Naive thymus-derived CD4-positive, alpha-beta T cell (primary cell): Measurements from ENCODE around the gene CEP72. TPM values are rescaled to one million over a fixed set of nuclear protein-coding genes. Genes with fewer than 3 reads are reported as not detected.

Source experiments
- ATAC-seq: fragments of 150-1000 bp; cut with Tn5 transposase; 2 replicates; pipeline ENCODE4 v1.10.0; 2021; ENCODE audit warnings: mild to moderate bottlenecking, moderate library complexity
- CTCF ChIA-PET: fragments of 350-600 bp; sonication (Branson Sonifier 250); formaldehyde crosslinking; loops from one replicate; lab custom pipeline; 2021; ENCODE audit warnings: antibody characterized with exemption; lab: Charles Lee
- POLR2A ChIA-PET: fragments of 350-600 bp; sonication (Branson Sonifier 250); formaldehyde crosslinking; loops from one replicate; lab custom pipeline; 2021; ENCODE audit warnings: antibody characterized with exemption, inconsistent platforms; lab: Charles Lee
- DNase-seq, 9 donors: peaks; one replicate each; pipeline versions ENCODE4 v3.0.0 to v3.0.0-alpha.2; 2020 to 2022; ENCODE audit warnings: mixed read lengths in 1 of 9
- H3K27ac ChIP-seq: one replicate; pipeline ENCODE4 v1.7.0; 2013; ENCODE audit warnings: mild to moderate bottlenecking, low read depth, low read length, moderate library complexity
- H3K27me3 ChIP-seq, 2 donors: one replicate each; pipeline ENCODE4 v1.7.0; 2013; ENCODE audit warnings: low read length in 2 of 2, mild to moderate bottlenecking in 2 of 2, moderate library complexity in 2 of 2; ENCODE audit not compliant: control insufficient read depth in 2 of 2, insufficient read depth in 2 of 2
- H3K36me3 ChIP-seq, 3 experiments: 1 replicate in 2 of 3; 2 replicates in 1 of 3; pipeline ENCODE4 v1.7.0; 2013; ENCODE audit warnings: low read length in 3 of 3, mild to moderate bottlenecking in 3 of 3, moderate library complexity in 1 of 3; ENCODE audit not compliant: insufficient read depth in 3 of 3, control insufficient read depth in 2 of 3
- H3K4me1 ChIP-seq, 2 donors: one replicate each; pipeline ENCODE4 v1.7.0; 2013; ENCODE audit warnings: low read length in 2 of 2, mild to moderate bottlenecking in 2 of 2, moderate library complexity in 1 of 2; ENCODE audit not compliant: control insufficient read depth in 2 of 2, insufficient read depth in 2 of 2
- H3K4me3 ChIP-seq: 2 replicates; pipeline ENCODE4 v1.7.0; 2013; ENCODE audit warnings: mild to moderate bottlenecking, low read length
- H3K9me3 ChIP-seq, 3 experiments: 1 replicate in 2 of 3; 2 replicates in 1 of 3; pipeline ENCODE4 v1.7.0; 2013; ENCODE audit warnings: low read length in 3 of 3; ENCODE audit not compliant: control insufficient read depth in 2 of 3
- H3K27ac Mint-ChIP-seq, 9 donors: one replicate each; pipeline ENCODE4 v1.8.0; 2020 to 2022; ENCODE audit warnings: mixed read lengths in 9 of 9, mild to moderate bottlenecking in 8 of 9, moderate library complexity in 5 of 9, inconsistent platforms in 2 of 9
- H3K27me3 Mint-ChIP-seq, 5 donors: one replicate each; pipeline ENCODE4 v1.8.0; 2021 to 2022; ENCODE audit warnings: mixed read lengths in 5 of 5, mild to moderate bottlenecking in 1 of 5
- H3K36me3 Mint-ChIP-seq, 5 donors: one replicate each; pipeline ENCODE4 v1.8.0; 2020 to 2022; ENCODE audit warnings: mixed read lengths in 5 of 5, mild to moderate bottlenecking in 3 of 5, inconsistent platforms in 1 of 5
- H3K4me1 Mint-ChIP-seq, 7 donors: one replicate each; pipeline ENCODE4 v1.8.0; 2020 to 2022; ENCODE audit warnings: mixed read lengths in 7 of 7, mild to moderate bottlenecking in 3 of 7, inconsistent platforms in 1 of 7
- H3K4me3 Mint-ChIP-seq, 10 donors: one replicate each; pipeline ENCODE4 v1.8.0; 2020 to 2022; ENCODE audit warnings: mild to moderate bottlenecking in 10 of 10, mixed read lengths in 10 of 10, moderate library complexity in 6 of 10, inconsistent platforms in 2 of 10
- H3K9me3 Mint-ChIP-seq, 11 donors: one replicate each; pipeline ENCODE4 v1.8.0; 2020 to 2022; ENCODE audit warnings: mixed read lengths in 11 of 11, mild to moderate bottlenecking in 4 of 11, inconsistent platforms in 1 of 11, moderate library complexity in 1 of 11
- intact Hi-C, 2 donors: fragments of 100-400 bp; cut with micrococcal nuclease; formaldehyde crosslinking; loops; one replicate each; pipeline ENCODE4 v1.15.1; 2023
- polyA plus RNA-seq, 2 donors: library from polyadenylated mRNA; unstranded; fragments of 300-500 nt; fragmentation: Illumina TruSeq; gene quantifications; one replicate each; pipeline ENCODE4 v1.2.3, GENCODE V29; 2021
- total RNA-seq, 6 experiments: library from RNA in 5 of 6; stranded (reverse) in 5 of 6; gene quantifications; 1 replicate in 5 of 6; 2 replicates in 1 of 6; pipeline ENCODE4 v1.2.3 and lab custom pipeline; 2021 to 2026

CEP72 gene
- total and polyA plus RNA-seq, 7 experiments from 2014 or later, result 6.0 to 33.8 (median 16.4) TPM

- Mint-ChIP-seq H3K4me1 (peaks cover 0 to 9% (median 0%) of the 10 kb centered on the region in 7 donors), H3K36me3 (peaks cover 0 to 11% (median 6%) of the 10 kb centered on the region in 5 donors), H3K27me3 (no peaks in the 10 kb centered on the region), H3K9me3 (no peaks in the 10 kb centered on the region), H3K4me3 (no peak overlapping the region), H3K27ac (no peak overlapping the region)
- intact Hi-C loops, result no loop called here
- H3K27ac ChIP-seq, result no peak overlapping the region
- H3K27me3 ChIP-seq, result no peaks in the 10 kb centered on the region
- no peak for ATAC-seq
- ChIA-PET POLR2A (no interaction called here), CTCF (no interaction called here)
- H3K36me3 ChIP-seq, result peaks cover 0 to 40% (median 0%) of the 10 kb centered on the region in 3 experiments
- H3K9me3 ChIP-seq, result no peaks in the 10 kb centered on the region
- no peak for DNase-seq
- no peak overlapping the region for H3K4me3 ChIP-seq
- H3K4me1 ChIP-seq, result no peaks in the 10 kb centered on the region
Measured at GRCh38 chr5:665956-666711, 54.0 kb downstream of the CEP72 start.

DNA sequence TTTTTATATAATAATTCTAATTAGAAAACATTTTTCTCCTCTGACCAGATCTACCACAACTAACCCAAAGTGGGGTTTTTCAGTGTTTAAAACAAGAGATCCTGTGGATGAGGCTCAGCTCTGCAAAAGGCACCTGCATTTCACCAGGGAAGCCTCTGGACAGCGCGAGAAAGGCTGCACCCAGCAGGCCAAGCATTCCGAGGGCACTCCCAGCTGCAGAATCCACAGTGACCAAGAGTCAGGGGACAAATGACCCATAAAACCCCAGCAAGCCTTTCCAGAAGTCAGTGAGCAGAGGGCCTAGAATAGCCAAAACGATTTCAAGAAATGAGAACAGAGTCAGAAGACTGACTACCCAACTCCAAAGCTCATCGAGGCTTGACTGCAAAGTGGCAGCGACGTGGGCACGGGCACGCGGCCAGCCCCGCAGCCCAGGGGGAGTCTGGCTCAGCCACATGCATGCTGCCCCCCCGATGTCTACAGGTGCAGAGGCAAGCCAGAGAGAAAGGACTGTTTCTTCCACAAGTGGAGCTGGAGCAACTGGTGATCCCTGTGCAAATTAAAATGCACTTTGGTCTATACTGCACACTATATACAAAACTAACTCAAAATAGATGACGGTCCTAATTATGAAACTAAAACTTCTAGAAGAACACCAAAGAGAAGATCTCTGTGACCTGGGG is 54.8 kb downstream of the CEP72 start:
- CTCF ChIA-PET, result no interaction called here

GRCh38 chr5:668283-668995 is 56.3 kb downstream of the CEP72 start:
- Mint-ChIP-seq H3K4me3 (no peak overlapping the region), H3K27me3 (peaks cover 0 to 8% (median 0%) of the 10 kb centered on the region in 5 donors), H3K4me1 (peaks cover 0 to 14% (median 11%) of the 10 kb centered on the region in 7 donors), H3K36me3 (peaks cover 0 to 6% (median 5%) of the 10 kb centered on the region in 5 donors), H3K27ac (peak overlapping the region in 1 of 9 donors; percentile 10), H3K9me3 (no peaks in the 10 kb centered on the region)
- ChIA-PET CTCF (interaction anchor here (1.0 to 1.1 kb wide), 2 partner anchors 14 to 472 kb away, joined by 3 read pairs; no protein-coding TSS in a partner anchor), POLR2A (no interaction called here)
- Histone ChIP-seq H3K27me3 (no peaks in the 10 kb centered on the region), H3K4me1 (peaks cover 16 to 17% of the 10 kb centered on the region in 2 donors), H3K36me3 (peaks cover 0 to 26% (median 0%) of the 10 kb centered on the region in 3 experiments), H3K9me3 (no peaks in the 10 kb centered on the region), H3K27ac (no peak overlapping the region), H3K4me3 (no peak overlapping the region)
- ATAC-seq (no peak), DNase-seq (no peak)
- intact Hi-C loops, result no loop called here

More for the DNA sequence above, 54.8 kb downstream of the CEP72 start:
- ATAC-seq (no peak), DNase-seq (no peak)
- Histone ChIP-seq H3K36me3 (peaks cover 0 to 35% (median 0%) of the 10 kb centered on the region in 3 experiments), H3K4me3 (no peak overlapping the region), H3K9me3 (no peaks in the 10 kb centered on the region), H3K27ac (no peak overlapping the region), H3K27me3 (no peaks in the 10 kb centered on the region), H3K4me1 (peaks cover 4 to 5% of the 10 kb centered on the region in 2 donors)
- H3K36me3 Mint-ChIP-seq, result peaks cover 0 to 6% (median 5%) of the 10 kb centered on the region in 5 donors
- intact Hi-C loops, result no loop called here
- H3K9me3 Mint-ChIP-seq, result no peaks in the 10 kb centered on the region
- peaks cover 0 to 5% (median 0%) of the 10 kb centered on the region in 7 donors for H3K4me1 Mint-ChIP-seq
- POLR2A ChIA-PET, result no interaction called here
- no peak overlapping the region for H3K4me3 Mint-ChIP-seq
- no peaks in the 10 kb centered on the region for H3K27me3 Mint-ChIP-seq
- peak overlapping the region in 2 of 9 donors; percentile 51 to 69 for H3K27ac Mint-ChIP-seq

- H3K9me3 Mint-ChIP-seq, result no peaks in the 10 kb centered on the region
- POLR2A ChIA-PET, result no interaction called here
- Histone ChIP-seq H3K4me3 (no peak overlapping the region), H3K27me3 (no peaks in the 10 kb centered on the region), H3K9me3 (no peaks in the 10 kb centered on the region), H3K4me1 (peaks cover 17 to 22% of the 10 kb centered on the region in 2 donors), H3K27ac (no peak overlapping the region), H3K36me3 (peaks cover 0 to 18% (median 0%) of the 10 kb centered on the region in 3 experiments)
- H3K36me3 Mint-ChIP-seq, result peaks cover 0 to 6% (median 5%) of the 10 kb centered on the region in 5 donors
- peak overlapping the region in 1 of 9 donors; percentile 10 for H3K27ac Mint-ChIP-seq
- DNase-seq (peak in 6 of 9 donors; percentile 26 to 72 (median 39)), ATAC-seq (no peak)
- intact Hi-C loops, result no loop called here
- H3K4me3 Mint-ChIP-seq, result no peak overlapping the region
- peaks cover 0 to 17% (median 12%) of the 10 kb centered on the region in 7 donors for H3K4me1 Mint-ChIP-seq
- H3K27me3 Mint-ChIP-seq, result peaks cover 0 to 8% (median 0%) of the 10 kb centered on the region in 5 donors
- CTCF ChIA-PET, result interaction anchor here (0.9 to 1.1 kb wide), 3 partner anchors 13 to 471 kb away, joined by 3 read pairs; no protein-coding TSS in a partner anchor
Measured at GRCh38 chr5:669111-669841, 57.1 kb downstream of the CEP72 start.

- Mint-ChIP-seq H3K27ac (no peak overlapping the region), H3K36me3 (peaks cover 0 to 6% (median 5%) of the 10 kb centered on the region in 5 donors), H3K9me3 (no peaks in the 10 kb centered on the region), H3K27me3 (peaks cover 0 to 8% (median 0%) of the 10 kb centered on the region in 5 donors), H3K4me3 (no peak overlapping the region), H3K4me1 (peaks cover 0 to 17% (median 12%) of the 10 kb centered on the region in 7 donors)
- POLR2A ChIA-PET, result no interaction called here
- Histone ChIP-seq H3K4me1 (peaks cover 17 to 22% of the 10 kb centered on the region in 2 donors), H3K27me3 (no peaks in the 10 kb centered on the region), H3K36me3 (peaks cover 0 to 11% (median 0%) of the 10 kb centered on the region in 3 experiments), H3K27ac (no peak overlapping the region), H3K9me3 (no peaks in the 10 kb centered on the region), H3K4me3 (no peak overlapping the region)
- CTCF ChIA-PET, result interaction anchor here (0.9 to 1.8 kb wide), 2 partner anchors 14 to 233 kb away, joined by 3 to 8 read pairs; no protein-coding TSS in a partner anchor
- DNase-seq (no peak), ATAC-seq (no peak)
- intact Hi-C loops, result loop anchor here in 1 of 2 donors (2.0 kb wide), 1 partner anchor 233 kb away; no protein-coding TSS in a partner anchor
Measured at GRCh38 chr5:669842-670395, 57.8 kb downstream of the CEP72 start.
